Ascending aorta (tissue), 2 donors: Measurements from ENCODE around the gene FOXK1. TPM values are rescaled to one million over a fixed set of nuclear protein-coding genes. Genes with fewer than 3 reads are reported as not detected.
"Not testable (repeated sequence)": the region's sequence is repeated elsewhere in the genome, so short reads cannot be mapped to it uniquely, and the experiment has no call there.

Experiments
- DNase-seq, 2 donors: peaks; one replicate each; pipeline ENCODE4 v3.0.0-alpha.2; 2019; ENCODE audit warnings: low spot score in 2 of 2
- H3K27ac ChIP-seq, 2 donors: fragments of 200-600 bp; sonication (generic); one replicate each; pipeline ENCODE4 v1.5.1; 2016 to 2017; ENCODE audit warnings: mild to moderate bottlenecking in 1 of 2
- H3K27me3 ChIP-seq: fragments of 200-600 bp; sonication (generic); one replicate; pipeline ENCODE4 v1.5.1; 2017
- H3K36me3 ChIP-seq, 2 donors: fragments of 200-600 bp; sonication (generic); one replicate each; pipeline ENCODE4 v1.5.1; 2016
- H3K4me1 ChIP-seq, 2 donors: fragments of 200-600 bp; sonication (generic); one replicate each; pipeline ENCODE4 v1.5.1; 2016 to 2017; ENCODE audit warnings: mild to moderate bottlenecking in 1 of 2
- H3K4me3 ChIP-seq, 2 donors: fragments of 200-600 bp; sonication (generic); one replicate each; pipeline ENCODE4 v1.5.1; 2016 to 2017; ENCODE audit warnings: mild to moderate bottlenecking in 1 of 2
- H3K9me3 ChIP-seq, 2 donors: fragments of 200-600 bp; sonication (generic); one replicate each; pipeline ENCODE4 v1.5.1; 2016
- intact Hi-C: fragments of 100-400 bp; cut with DNase I; formaldehyde crosslinking; loops from one replicate; pipeline ENCODE4 v1.15.1; 2023
- total RNA-seq: library from RNA; depleted of rRNA; stranded (reverse); fragments of >200 nt; gene quantifications from one replicate; pipeline ENCODE4 v1.1.0, GENCODE V29; 2016
- TF ChIP-seq, protein P1 (sequence below), 3 experiments: fragments of 200-600 bp in 2 of 3; fragments of 450-650 bp in 1 of 3; sonication (generic) in 2 of 3; IDR thresholded peaks; one replicate each; pipeline ENCODE4 v1.5.1; 2016 to 2019; ENCODE audit warnings: antibody characterized with exemption in 3 of 3, mild to moderate bottlenecking in 1 of 3, moderate library complexity in 1 of 3

The FOXK1 gene
- total RNA-seq, 1 donor from 2014 or later, result 31.7 TPM

DNA sequence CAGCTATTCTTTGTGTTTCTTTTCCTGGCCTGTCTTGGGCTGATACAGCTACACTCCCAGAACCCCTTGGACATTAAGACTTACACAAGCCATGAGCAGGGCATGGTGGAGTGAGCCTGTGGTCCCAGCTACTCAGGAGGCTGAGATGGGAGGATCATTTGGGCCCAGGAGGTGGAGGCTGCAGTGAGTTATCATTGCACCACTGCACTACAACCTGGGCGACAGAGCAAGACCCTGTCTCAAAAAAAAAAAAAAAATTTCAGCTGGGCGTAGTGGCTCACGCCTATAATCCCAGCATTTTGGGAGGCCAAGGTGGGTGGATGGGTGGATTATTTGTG is 13.6 kb upstream of the FOXK1 start:
- TF ChIP-seq, protein P1, sequence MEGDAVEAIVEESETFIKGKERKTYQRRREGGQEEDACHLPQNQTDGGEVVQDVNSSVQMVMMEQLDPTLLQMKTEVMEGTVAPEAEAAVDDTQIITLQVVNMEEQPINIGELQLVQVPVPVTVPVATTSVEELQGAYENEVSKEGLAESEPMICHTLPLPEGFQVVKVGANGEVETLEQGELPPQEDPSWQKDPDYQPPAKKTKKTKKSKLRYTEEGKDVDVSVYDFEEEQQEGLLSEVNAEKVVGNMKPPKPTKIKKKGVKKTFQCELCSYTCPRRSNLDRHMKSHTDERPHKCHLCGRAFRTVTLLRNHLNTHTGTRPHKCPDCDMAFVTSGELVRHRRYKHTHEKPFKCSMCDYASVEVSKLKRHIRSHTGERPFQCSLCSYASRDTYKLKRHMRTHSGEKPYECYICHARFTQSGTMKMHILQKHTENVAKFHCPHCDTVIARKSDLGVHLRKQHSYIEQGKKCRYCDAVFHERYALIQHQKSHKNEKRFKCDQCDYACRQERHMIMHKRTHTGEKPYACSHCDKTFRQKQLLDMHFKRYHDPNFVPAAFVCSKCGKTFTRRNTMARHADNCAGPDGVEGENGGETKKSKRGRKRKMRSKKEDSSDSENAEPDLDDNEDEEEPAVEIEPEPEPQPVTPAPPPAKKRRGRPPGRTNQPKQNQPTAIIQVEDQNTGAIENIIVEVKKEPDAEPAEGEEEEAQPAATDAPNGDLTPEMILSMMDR (IDR thresholded peaks at IDR 0.05), result no peak
- peak overlapping the region; percentile 82 for H3K27ac ChIP-seq
- intact Hi-C loops, result no loop called here

DNA sequence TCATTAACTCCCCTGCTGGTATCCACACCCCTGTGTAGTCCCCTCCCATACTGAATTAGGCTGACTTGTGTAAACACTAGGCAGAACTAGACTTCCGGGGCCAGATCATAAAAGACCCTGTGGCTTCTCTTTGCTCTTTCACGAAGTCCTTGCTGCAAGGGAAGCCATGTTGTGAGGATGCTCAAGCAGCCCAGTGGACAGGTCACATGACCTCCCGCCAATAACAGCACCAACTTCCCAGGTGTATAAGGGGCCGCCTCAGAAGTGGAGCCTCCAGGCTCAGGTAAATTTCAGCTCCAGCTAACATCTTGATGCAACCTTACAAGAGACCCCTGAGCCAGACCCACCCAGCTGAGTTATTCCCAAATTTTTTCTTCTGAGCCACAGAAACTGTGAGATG is 11.3 kb upstream of the FOXK1 start:
- DNase-seq, result no peak
- H3K27me3 ChIP-seq, result no peaks in the 10 kb centered on the region
- H3K4me3 ChIP-seq, result no peak overlapping the region
- no peak overlapping the region for H3K27ac ChIP-seq
- H3K36me3 ChIP-seq, result no peaks in the 10 kb centered on the region
- intact Hi-C loops, result no loop called here
- H3K4me1 ChIP-seq, result peaks cover 7 to 17% of the 10 kb centered on the region in 2 donors
- TF ChIP-seq, protein P1 (IDR thresholded peaks at IDR 0.05), result no peak
- peaks cover 0 to 9% of the 10 kb centered on the region in 2 donors for H3K9me3 ChIP-seq

More for the DNA sequence above, 13.6 kb upstream of the FOXK1 start:
- no peaks in the 10 kb centered on the region for H3K27me3 ChIP-seq
- DNase-seq, result no peak
- H3K9me3 ChIP-seq, result no peaks in the 10 kb centered on the region
- H3K4me3 ChIP-seq, result peak overlapping the region in 1 of 2 donors; percentile 38
- peaks cover 7 to 17% of the 10 kb centered on the region in 2 donors for H3K4me1 ChIP-seq
- no peaks in the 10 kb centered on the region for H3K36me3 ChIP-seq

DNA sequence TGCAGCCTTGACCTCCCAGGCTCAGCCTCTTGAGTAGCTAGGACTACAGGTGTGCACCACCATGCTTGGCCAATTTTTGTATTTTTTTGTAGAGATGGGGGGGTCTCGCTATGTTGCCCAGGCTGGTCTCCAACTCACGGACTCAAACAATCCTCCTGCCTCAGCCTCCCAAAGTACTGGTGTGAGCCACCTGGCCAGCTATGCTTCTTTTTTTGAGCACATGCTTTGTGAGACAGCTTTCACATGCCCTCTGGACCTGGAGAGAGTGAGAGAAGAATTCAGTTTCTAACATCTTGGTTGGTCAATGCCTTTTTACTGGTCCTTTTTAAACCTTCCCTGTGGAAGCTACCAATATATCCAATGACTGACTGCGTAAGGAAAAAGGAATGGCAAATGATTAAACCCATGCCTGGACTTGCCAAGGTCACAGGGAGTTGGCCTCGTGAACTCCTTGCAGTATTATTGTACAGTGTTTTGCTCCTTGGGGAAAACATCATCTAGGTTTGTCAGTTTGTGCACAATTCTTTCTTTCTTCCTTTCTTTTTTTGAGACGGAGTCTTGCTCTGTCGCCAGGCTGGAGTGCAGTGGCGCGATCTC is 6.2 kb upstream of the FOXK1 start:
- Histone ChIP-seq H3K9me3 (peaks cover 0 to 9% of the 10 kb centered on the region in 2 donors), H3K27me3 (no peaks in the 10 kb centered on the region), H3K4me1 (no peaks in the 10 kb centered on the region), H3K4me3 (no peak overlapping the region), H3K36me3 (no peaks in the 10 kb centered on the region), H3K27ac (no peak overlapping the region)
- no peak for DNase-seq
- intact Hi-C loops, result no loop called here
- TF ChIP-seq, protein P1 (IDR thresholded peaks at IDR 0.05), result no peak

DNA sequence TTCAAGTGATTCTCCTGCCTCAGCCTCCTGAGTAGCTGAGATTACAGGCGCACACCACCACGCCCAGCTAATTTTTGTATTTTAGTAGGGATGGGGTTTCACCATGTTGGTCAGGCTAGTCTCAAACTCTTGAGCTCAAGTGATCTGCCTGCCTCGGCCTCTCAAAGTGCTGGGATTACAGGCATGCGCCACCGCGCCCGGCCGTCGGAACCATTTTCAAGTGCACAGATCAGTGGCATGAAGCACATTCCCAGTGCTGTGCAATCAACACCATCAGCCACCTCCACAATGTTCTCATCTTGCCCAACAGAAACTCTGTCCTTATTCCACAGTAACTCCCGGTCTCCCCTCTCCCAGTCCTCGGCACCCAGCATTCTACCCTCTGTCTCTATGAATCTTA is 4.6 kb upstream of the FOXK1 start:
- H3K36me3 ChIP-seq, H3K27me3 ChIP-seq, H3K27ac ChIP-seq, intact Hi-C loops, H3K9me3 ChIP-seq, H3K4me3 ChIP-seq, H3K4me1 ChIP-seq, DNase-seq: not testable (repeated sequence)

DNA sequence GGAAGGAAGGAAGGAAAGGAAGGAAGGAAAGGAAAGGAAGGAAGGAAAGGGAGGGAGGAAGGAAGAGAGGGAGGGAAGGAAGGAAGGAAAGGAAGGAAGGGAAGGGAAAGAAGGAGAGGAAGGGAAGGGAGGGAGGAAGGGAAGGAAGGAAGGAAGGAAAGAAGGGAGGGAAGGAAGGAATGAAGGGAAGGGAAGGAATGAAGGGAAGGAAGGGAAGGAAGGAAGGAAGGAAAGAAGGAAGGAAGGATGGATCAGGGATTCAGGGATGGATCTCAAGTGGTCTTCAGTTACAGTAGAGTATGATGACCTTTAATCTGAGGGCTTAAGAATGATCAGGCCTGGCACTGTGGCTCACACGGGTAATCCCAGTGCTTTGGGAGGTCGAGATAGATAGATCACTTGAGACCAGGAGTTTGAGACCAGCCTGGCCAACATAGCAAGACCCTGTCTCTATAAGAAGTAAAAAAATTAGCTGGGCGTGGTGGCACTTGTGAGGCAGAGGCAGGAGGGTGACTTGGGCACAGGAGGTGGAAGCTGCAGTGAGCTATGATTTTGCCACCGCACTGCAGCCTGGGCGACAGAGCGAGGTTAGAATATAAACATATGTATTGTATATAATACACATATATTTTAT is 760 bp upstream of the FOXK1 start:
- TF ChIP-seq, protein P1 (IDR thresholded peaks at IDR 0.05), result no peak
- Histone ChIP-seq H3K4me3 (peak overlapping the region; percentile 92 to 97), H3K27ac (peak overlapping the region; percentile 55 to 65), H3K4me1 (peaks cover 0 to 11% of the 10 kb centered on the region in 2 donors), H3K9me3 (no peaks in the 10 kb centered on the region), H3K27me3 (no peaks in the 10 kb centered on the region), H3K36me3 (no peaks in the 10 kb centered on the region)
- DNase-seq, result no peak
- intact Hi-C loops, result loop anchor here (10.0 kb wide), 1 partner anchor 203 kb away; the partner anchor contains the start of gene RADIL

DNA sequence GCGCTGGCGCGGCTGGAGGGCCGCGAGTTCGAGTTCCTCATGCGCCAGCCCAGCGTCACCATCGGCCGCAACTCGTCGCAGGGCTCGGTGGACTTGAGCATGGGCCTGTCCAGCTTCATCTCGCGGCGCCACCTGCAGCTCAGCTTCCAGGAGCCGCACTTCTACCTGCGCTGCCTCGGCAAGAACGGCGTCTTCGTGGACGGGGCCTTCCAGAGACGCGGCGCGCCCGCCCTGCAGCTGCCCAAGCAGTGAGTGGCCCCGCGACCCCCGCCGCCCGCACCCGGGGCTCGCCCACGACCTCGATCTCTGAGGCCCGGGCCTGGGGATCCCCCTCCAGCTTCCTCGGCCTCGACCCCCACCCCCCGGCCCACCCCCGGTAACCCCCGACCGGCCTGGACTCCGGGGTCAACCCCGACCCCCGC is 537 bp downstream of the FOXK1 start:
- H3K27me3 ChIP-seq, result no peaks in the 10 kb centered on the region
- no peaks in the 10 kb centered on the region for H3K9me3 ChIP-seq
- peak in 1 of 2 donors; percentile 72 for DNase-seq
- H3K27ac ChIP-seq, result peak overlapping the region; percentile 85 to 94
- H3K4me1 ChIP-seq, result peaks cover 0 to 11% of the 10 kb centered on the region in 2 donors
- H3K4me3 ChIP-seq, result peak overlapping the region; percentile 92 to 97
- H3K36me3 ChIP-seq, result no peaks in the 10 kb centered on the region
- TF ChIP-seq, protein P1 (IDR thresholded peaks at IDR 0.05), result peak in 1 of 3 experiments; percentile 21
- intact Hi-C loops, result loop anchor here (1.0 to 10.0 kb wide), 6 partner anchors 17 to 202 kb away; partner anchors contain the start of gene RADIL
